ENCODE results near the gene SIAH3.

SIAH3 gene

GRCh38 chr13:45852494-45852893 lies 941 bp upstream of the SIAH3 start:
- ATAC-seq: no peak
- TF ChIP-seq ZNF565 (CRISPR knock-in tag; conservative IDR thresholded peaks at IDR 0.05; ENCODE audit: low read depth): no peak
- no peak for TF ChIP-seq ISL1 (CRISPR knock-in tag; IDR thresholded peaks at IDR 0.05)
- TF ChIP-seq TOX (CRISPR knock-in tag; IDR thresholded peaks at IDR 0.05; ENCODE audit: borderline replicate concordance): no peak
- no peak for TF ChIP-seq ZC3H10 (CRISPR knock-in tag; IDR thresholded peaks at IDR 0.05)
- no peak for TF ChIP-seq CSRNP3 (CRISPR knock-in tag; IDR thresholded peaks at IDR 0.05)
- no peak for TF ChIP-seq ARNTL (CRISPR knock-in tag; IDR thresholded peaks at IDR 0.05; ENCODE audit: borderline replicate concordance, low read depth)
- no peak for TF ChIP-seq ZFP3 (CRISPR knock-in tag; IDR thresholded peaks at IDR 0.05)
- no peak for TF ChIP-seq TCF4 (CRISPR knock-in tag; IDR thresholded peaks at IDR 0.05; ENCODE audit: borderline replicate concordance)
- TF ChIP-seq ZNF70 (CRISPR knock-in tag; IDR thresholded peaks at IDR 0.05): no peak
- no peak for TF ChIP-seq OSR1 (CRISPR knock-in tag; IDR thresholded peaks at IDR 0.05)

- no peak for ATAC-seq
- TF ChIP-seq ZFP3 (CRISPR knock-in tag; IDR thresholded peaks at IDR 0.05) (no peak), ZNF8 (CRISPR knock-in tag; IDR thresholded peaks at IDR 0.05) (no peak), GLIS3 (CRISPR knock-in tag; IDR thresholded peaks at IDR 0.05) (no peak), ESRRG (CRISPR knock-in tag; IDR thresholded peaks at IDR 0.05) (no peak), ZC3H10 (CRISPR knock-in tag; IDR thresholded peaks at IDR 0.05) (no peak), CSDC2 (CRISPR knock-in tag; IDR thresholded peaks at IDR 0.05) (no peak), ZNF565 (CRISPR knock-in tag; conservative IDR thresholded peaks at IDR 0.05; ENCODE audit: low read depth) (no peak)
Measured at GRCh38 chr13:45851956-45852355, 403 bp upstream of the SIAH3 start.

GRCh38 chr13:45850027-45850613 lies 1.4 kb downstream of the SIAH3 start:
- no peak for ATAC-seq
- TF ChIP-seq POU6F1 (CRISPR knock-in tag; IDR thresholded peaks at IDR 0.05; ENCODE audit: borderline replicate concordance, low read depth): no peak
- no peak for TF ChIP-seq ESRRG (CRISPR knock-in tag; IDR thresholded peaks at IDR 0.05)
- TF ChIP-seq CREB5 (CRISPR knock-in tag; IDR thresholded peaks at IDR 0.05; ENCODE audit: low read depth): no peak
- no peak for TF ChIP-seq CSDC2 (CRISPR knock-in tag; IDR thresholded peaks at IDR 0.05)
- no peak for TF ChIP-seq PATZ1 (CRISPR knock-in tag; IDR thresholded peaks at IDR 0.05; ENCODE audit: borderline replicate concordance)
- no peak for TF ChIP-seq ZFP3 (CRISPR knock-in tag; IDR thresholded peaks at IDR 0.05)
- TF ChIP-seq RARB (CRISPR knock-in tag; IDR thresholded peaks at IDR 0.05): no peak
- no peak for TF ChIP-seq ZC3H10 (CRISPR knock-in tag; IDR thresholded peaks at IDR 0.05)

- TF ChIP-seq ZNF565 (CRISPR knock-in tag; conservative IDR thresholded peaks at IDR 0.05; ENCODE audit: low read depth) (no peak), ZNF70 (CRISPR knock-in tag; IDR thresholded peaks at IDR 0.05) (no peak), GLIS3 (CRISPR knock-in tag; IDR thresholded peaks at IDR 0.05) (no peak)
- ATAC-seq: no peak
Measured at GRCh38 chr13:45849408-45849807, 2.1 kb downstream of the SIAH3 start.

- peak; percentile 26; the same call in 2 of the 3 replicates for ATAC-seq
- TF ChIP-seq BACH2 (CRISPR knock-in tag; IDR thresholded peaks at IDR 0.05; ENCODE audit: borderline replicate concordance) (no peak), GLIS3 (CRISPR knock-in tag; IDR thresholded peaks at IDR 0.05) (no peak), ESRRG (CRISPR knock-in tag; IDR thresholded peaks at IDR 0.05) (no peak), POU6F1 (CRISPR knock-in tag; IDR thresholded peaks at IDR 0.05; ENCODE audit: borderline replicate concordance, low read depth) (no peak), SNAI2 (CRISPR knock-in tag; IDR thresholded peaks at IDR 0.05) (no peak), OSR1 (CRISPR knock-in tag; IDR thresholded peaks at IDR 0.05) (no peak), CREB5 (CRISPR knock-in tag; IDR thresholded peaks at IDR 0.05; ENCODE audit: low read depth) (no peak), TOX (CRISPR knock-in tag; IDR thresholded peaks at IDR 0.05; ENCODE audit: borderline replicate concordance) (no peak), ZFP30 (CRISPR knock-in tag; IDR thresholded peaks at IDR 0.05) (no peak), ZNF70 (CRISPR knock-in tag; IDR thresholded peaks at IDR 0.05) (no peak), TCF4 (CRISPR knock-in tag; IDR thresholded peaks at IDR 0.05; ENCODE audit: borderline replicate concordance) (no peak), ZNF565 (CRISPR knock-in tag; conservative IDR thresholded peaks at IDR 0.05; ENCODE audit: low read depth) (no peak), CSRNP3 (CRISPR knock-in tag; IDR thresholded peaks at IDR 0.05) (no peak), RARB (CRISPR knock-in tag; IDR thresholded peaks at IDR 0.05) (no peak)
Measured at GRCh38 chr13:45847554-45848224, 3.9 kb downstream of the SIAH3 start.
